HG02678 (cell line): ENCODE data around the gene APMAP.
"Not testable (repeated sequence)": the region's sequence is repeated elsewhere in the genome, so short reads cannot be mapped to it uniquely, and the experiment has no call there.

Source experiments
- ATAC-seq: cut with Tn5 transposase; IDR thresholded peaks from one replicate; pipeline ENCODE4 v1.9.1; 2021; ENCODE audit warnings: mild to moderate bottlenecking, moderate library complexity; ENCODE audit not compliant: unreplicated experiment

APMAP gene

DNA sequence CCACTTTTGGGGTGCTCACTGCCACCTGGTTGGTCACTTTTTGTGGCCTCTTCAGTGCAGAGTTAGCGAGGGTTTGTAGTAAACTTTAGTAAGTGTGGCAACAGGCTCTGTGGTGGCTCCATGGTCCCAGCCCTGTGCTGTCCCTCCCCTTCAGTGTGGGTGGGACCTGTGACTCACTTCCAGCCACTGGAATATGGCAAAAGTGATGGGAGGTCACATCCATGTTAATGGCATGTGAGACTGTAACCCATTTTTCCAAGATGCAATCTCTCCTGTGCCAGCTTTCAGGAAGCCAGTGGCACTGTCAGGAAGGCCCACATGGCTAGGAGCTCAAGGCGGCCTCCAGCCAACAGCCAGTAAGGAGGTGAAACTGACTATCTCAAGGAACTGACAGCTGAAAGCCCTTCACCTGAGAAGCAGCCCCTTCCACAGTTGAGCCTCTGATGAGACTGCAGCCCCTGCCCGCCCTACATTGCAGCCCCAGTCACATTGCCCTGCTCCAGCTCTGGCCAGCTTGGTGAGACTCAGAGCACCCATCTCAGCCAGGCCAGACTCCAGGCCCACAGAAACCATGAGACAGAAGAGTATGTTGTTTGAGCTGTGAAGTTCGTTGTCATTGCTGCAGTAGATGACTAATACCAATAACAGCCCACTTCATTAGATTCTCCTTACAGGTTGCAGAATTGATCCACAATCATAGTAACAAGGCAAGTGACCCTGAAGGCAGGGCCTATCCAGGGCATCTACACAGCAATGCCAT lies 56.6 kb downstream of the APMAP start:
- no peak for ATAC-seq

GRCh38 chr20:24935140-24935539 lies 57.4 kb downstream of the APMAP start:
- no peak for ATAC-seq

GRCh38 chr20:24934716-24935115 lies 57.8 kb downstream of the APMAP start:
- no peak for ATAC-seq

DNA sequence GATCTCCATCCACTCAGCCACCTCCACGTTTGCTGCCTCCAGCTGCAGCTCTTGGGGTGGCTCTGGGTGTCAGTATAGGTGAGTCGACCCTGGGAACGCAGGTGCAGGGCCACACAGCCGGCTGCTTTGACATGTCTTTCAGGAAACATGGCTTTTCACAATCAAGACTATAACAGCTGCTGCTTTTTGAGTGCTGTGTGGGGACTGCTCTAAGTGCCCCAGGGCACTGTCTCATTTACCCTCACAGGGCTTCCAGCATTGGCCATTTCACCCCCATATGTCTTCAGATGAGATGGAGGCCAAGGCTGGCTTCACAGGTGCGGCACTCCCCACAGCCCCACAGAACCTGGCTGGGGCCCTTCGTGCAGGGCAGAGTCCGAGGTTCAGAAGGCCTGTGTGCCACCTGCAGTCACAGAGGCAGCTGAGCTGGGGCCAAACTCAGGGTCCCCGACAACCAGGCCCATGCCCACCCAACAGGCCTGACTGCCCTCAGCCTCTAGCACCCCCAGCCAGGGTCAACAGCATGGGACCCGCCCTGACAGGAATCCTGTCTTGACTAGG lies 58.4 kb downstream of the APMAP start:
- no peak for ATAC-seq

- ATAC-seq: no peak
Observed at GRCh38 chr20:24933266-24933908, 59.2 kb downstream of the APMAP start.

GRCh38 chr20:24931893-24932292 lies 60.7 kb downstream of the APMAP start:
- not testable (repeated sequence) for ATAC-seq

DNA sequence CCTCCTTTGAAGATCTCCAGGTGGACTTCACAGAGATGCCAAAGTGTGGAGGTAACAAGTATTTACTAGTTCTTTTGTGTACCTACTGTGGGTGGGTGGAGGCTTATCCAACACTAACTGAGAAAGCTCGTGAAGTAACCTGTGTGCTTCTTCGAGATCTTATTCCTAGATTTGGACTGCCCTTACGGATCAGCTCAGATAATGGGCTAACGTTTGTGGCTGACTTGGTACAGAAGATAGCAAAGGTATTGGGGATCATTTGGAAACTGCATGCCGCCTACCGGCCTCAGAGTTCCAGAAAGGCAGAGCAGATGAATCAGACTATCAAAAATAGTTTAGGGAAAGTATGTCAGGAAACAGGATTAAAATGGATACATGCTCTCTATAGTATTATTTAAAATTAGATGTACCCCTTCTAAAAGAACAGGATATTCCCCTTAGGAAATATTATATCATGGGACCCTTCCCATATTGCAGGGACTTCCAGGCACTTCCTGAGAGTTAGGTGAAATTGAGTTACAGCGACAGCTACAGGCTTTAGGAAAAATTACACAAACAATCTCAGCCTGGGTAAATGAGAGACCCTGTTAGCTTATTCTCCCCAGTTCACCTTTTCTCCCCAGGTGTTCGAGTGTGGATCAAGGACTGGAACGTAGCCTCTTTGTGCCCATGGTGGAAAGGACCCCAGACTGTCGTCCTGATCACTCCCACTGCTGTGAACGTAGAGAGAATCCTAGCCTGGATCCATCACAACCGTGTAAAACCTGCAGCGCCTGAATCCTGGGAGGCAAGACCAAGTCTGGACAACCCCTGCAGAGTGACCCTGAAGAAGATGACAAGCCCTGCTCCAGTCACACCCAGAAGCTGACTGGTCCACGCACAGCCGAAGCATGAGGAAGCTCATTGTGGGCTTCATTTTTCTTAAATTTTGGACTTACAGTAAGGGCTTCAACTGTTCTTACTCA lies 61.5 kb downstream of the APMAP start:
- not testable (repeated sequence) for ATAC-seq

DNA sequence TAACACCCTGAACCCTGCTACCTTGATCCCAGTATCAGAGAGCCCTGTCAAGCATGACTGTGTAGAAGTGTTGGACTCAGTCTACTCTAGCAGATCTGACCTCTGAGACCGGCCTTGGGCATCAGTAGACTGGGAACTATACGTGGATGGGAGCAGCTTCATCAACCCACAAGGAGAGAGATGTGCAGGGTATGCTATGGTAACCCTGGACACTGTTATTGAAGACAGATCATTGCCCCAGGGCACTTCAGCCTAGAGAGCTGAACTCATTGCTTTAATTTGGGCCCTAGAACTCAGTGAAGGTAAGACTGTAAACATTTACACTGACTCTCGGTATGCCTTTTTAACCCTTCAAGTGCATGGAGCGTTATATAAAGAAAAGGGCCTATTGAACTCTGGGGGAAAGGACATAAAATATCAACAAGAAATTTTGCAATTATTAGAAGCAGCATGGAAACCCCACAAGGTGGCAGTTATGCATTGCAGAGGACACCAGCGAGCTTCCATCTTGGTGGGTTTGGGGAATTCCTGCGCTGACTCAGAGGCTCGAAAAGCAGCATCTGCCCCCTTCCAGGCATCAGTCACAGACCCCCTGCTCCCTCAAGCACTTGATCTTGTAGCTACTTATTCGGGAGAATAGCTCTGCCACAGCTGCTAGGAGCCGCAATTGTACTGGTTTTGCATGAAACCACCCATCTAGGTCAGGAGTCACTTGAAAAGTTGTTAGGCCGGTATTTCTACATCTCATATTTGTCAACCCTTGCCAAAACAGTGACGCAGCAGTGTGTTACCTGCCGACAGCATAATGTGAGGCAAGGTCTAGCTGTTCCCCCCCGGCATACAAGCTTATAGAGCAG lies 62.5 kb downstream of the APMAP start:
- not testable (repeated sequence) for ATAC-seq

DNA sequence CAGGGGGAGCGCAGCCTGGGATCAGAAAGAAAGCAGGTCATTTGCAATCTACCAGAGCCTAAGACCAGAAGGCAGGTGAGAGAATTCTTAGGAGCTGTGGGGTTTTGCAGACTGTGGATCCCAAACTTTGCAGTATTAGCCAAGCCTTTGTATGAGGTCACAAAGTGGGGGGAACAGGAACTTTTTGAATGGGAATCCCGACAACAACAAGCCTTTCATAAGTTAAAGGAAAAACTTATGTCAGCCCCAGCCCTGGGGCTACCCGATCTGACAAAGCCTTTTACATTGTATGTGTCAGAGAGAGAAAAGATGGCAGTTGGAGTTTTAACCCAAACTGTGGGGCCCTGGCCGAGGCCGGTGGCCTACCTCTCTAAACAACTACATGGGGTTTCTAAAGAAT lies 63.3 kb downstream of the APMAP start:
- ATAC-seq: not testable (repeated sequence)

GRCh38 chr20:24920706-24921105 lies 71.8 kb downstream of the APMAP start:
- not testable (repeated sequence) for ATAC-seq

GRCh38 chr20:24919665-24920064 lies 72.9 kb downstream of the APMAP start:
- not testable (repeated sequence) for ATAC-seq

DNA sequence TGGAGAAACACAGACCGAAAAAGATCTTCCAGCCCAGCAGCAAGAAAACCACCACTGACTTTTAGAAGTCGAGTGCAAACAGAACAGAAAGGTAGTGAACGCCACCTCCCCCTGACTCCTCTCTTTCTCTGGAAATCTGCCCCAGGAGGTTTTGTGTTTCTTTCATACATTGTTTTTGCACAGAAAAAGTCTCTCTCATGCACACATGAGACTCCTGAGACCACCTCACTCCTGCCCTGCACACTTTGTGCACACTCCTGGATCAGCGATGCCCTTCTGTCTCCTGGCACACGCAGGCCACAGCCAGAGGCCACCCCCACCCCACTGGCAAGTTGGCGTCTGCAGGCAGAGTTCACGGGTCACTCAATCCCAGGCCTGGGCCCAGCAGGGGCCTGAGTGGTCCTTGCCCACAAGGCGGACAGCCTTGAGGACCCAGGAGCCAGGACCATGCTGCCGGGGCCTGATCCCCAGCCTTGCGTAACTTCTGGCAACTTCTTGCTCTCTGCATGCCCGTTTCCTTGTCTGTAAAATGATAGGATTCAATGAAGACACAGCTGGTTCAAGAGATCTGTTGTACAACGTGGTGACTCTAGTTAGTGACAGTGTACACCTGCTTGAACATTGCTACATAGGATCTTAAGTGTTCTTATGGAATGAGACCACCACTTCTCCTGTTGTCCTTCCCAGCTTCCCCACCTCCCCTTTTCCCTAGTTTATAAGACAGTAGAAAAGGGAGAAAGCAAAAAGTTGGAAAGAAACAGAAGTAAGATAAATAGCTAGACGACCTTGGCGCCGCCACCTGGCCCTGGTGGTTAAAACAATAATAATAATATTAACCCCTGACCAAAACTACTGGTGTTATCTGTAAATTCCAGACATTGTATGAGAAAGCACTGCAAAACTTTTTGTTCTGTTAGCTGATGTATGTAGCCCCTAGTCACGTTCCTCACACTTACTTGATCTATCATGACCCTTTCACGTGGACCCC lies 73.7 kb downstream of the APMAP start:
- no peak for ATAC-seq

DNA sequence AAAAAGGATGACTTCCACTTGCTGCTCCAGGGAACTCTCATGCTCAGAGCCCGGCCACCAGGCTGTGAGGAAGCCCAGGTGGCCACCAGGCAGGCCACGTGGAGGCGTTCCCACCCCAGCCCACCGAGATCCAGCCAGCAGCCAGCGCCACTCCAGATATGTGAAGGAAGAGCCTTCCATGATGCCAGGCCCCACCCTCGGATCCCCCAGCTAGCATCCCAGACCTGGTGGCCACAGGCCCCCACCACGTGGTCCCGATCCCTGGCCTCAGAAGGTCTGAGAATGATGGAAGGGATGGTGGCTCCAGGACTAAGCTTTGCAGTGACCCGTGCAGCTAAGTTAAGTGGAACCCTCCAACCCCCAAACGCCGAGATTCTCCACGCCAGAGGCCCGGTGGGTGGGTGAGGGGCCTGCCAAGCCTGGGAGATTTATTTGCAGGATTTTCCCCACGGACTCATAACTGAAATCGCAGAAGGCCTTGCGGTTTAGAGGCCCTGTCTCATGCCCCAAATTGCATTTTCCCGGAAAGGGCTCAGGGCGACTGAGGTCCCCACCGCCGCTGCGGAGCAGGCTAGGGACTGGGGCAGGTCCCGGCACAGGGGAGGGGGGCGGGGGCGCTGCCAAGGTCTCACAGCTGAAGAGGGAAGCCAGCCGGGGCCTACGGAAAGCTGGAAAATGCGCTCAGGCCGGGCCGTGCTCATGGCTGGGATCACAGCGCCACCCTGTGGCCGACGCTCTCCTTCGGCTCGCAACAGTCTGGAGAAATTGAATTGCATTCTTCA lies 74.6 kb downstream of the APMAP start:
- ATAC-seq: peak; percentile 57

DNA sequence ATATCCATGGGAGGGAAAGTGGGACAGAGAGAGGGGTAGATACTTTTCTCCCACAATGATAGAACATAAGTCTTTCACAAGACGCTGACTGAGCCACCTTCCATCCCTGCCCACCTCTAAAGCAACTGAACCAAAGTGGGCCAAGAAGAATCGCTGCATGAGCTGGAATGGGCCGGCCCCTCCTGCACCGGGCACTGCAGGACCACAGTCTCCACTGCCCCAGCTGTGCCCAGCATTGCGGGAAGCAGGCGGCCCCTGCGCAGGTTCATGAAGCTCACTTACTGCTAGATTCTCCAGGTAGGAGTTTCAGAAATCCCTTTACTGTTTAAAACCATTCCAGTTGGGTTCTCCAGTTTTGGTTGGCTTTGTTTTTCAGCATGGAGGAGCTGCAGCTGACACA lies 75.5 kb downstream of the APMAP start:
- no peak for ATAC-seq

- ATAC-seq: no peak
Observed at GRCh38 chr20:24916412-24916811, 76.1 kb downstream of the APMAP start.

DNA sequence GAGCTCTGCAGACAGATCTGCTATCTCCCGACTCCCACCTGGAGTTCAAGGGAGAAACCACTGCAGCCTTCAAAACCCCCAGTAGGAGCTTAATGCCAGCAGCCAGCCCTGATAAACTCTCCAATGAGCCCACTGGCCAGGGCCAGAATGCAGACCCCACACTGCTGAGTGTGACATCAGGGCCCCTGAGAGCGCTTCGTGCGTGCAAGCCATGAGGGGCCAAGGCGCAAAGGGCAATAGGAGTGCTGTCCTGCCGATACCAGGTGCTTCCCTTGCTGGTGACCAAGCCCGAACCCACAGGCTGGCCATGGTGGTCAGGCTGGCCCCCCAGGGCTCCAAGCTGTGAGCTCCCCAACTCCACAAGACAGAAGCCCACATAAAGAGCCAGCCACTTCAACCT lies 76.7 kb downstream of the APMAP start:
- no peak for ATAC-seq

- ATAC-seq: no peak
Observed at GRCh38 chr20:24915440-24915839, 77.1 kb downstream of the APMAP start.
